IMR-90 (cell line): ENCODE measurements around the gene MSMP. TPM values are rescaled to one million over a fixed set of nuclear protein-coding genes. Genes with fewer than 3 reads are reported as not detected.

Experiments used
- ATAC-seq: fragments of 200-7000 bp; cut with Tn5 transposase; 2 replicates; pipeline ENCODE4 v1.9.1; 2020; ENCODE audit warnings: low read depth, mild to moderate bottlenecking, moderate library complexity
- BruUV-seq: library from RNA; stranded (reverse); fragments of 400-500 nt; replicated peaks from 2 replicates; lab custom pipeline; 2021; lab: Mats Ljungman, UMichigan
- CTCF ChIA-PET: fragments of 300-600 bp; formaldehyde crosslinking; extraction: SDS; loops from one replicate; lab custom pipeline; 2021; ENCODE audit warnings: antibody characterized with exemption; lab: Yijun Ruan, JAX
- POLR2A ChIA-PET: fragments of 300-600 bp; sonication (Branson Sonifier 250); formaldehyde crosslinking; loops from one replicate; lab custom pipeline; 2022; ENCODE audit warnings: antibody characterized with exemption; ENCODE audit not compliant: unreplicated experiment; lab: Charles Lee
- DNase-seq: peaks from one replicate; pipeline ENCODE4 v3.0.0; 2013
- H2AFZ ChIP-seq: replicated peaks from 2 replicates; pipeline ENCODE3; 2013; ENCODE audit warnings: low read length, mild to moderate bottlenecking; ENCODE audit not compliant: poor library complexity
- H2AK5ac ChIP-seq: 2 replicates; pipeline ENCODE4 v1.6.1; 2013; ENCODE audit warnings: low read depth, low read length, inconsistent platforms
- H2AK9ac ChIP-seq: replicated peaks from 2 replicates; pipeline ENCODE3; 2013; ENCODE audit warnings: mild to moderate bottlenecking, low read depth, low read length, moderate library complexity; ENCODE audit not compliant: poor library complexity
- H2BK120ac ChIP-seq: 2 replicates; pipeline ENCODE4 v1.6.1; 2013; ENCODE audit warnings: low read depth, low read length, inconsistent platforms
- H2BK15ac ChIP-seq: 3 replicates; pipeline ENCODE4 v1.6.1; 2013; ENCODE audit warnings: low read depth, low read length, inconsistent platforms
- H2BK20ac ChIP-seq: 2 replicates; pipeline ENCODE4 v1.6.1; 2013; ENCODE audit warnings: low read depth, mild to moderate bottlenecking, inconsistent platforms, low read length, moderate library complexity
- H2BK5ac ChIP-seq: 2 replicates; pipeline ENCODE4 v1.6.1; 2013; ENCODE audit warnings: mild to moderate bottlenecking, low read depth, low read length, inconsistent platforms; ENCODE audit not compliant: poor library complexity, severe bottlenecking
- H3K14ac ChIP-seq: replicated peaks from 2 replicates; pipeline ENCODE4 v1.6.1; 2013; ENCODE audit warnings: low read depth, low read length, inconsistent platforms
- H3K18ac ChIP-seq: 2 replicates; pipeline ENCODE4 v1.6.1; 2013; ENCODE audit warnings: low read depth, low read length, control low read depth
- H3K23ac ChIP-seq: 2 replicates; pipeline ENCODE4 v1.6.1; 2013; ENCODE audit warnings: low read depth, low read length, inconsistent platforms
- H3K27ac ChIP-seq: 2 replicates; pipeline ENCODE4 v1.5.1; 2013; ENCODE audit warnings: mild to moderate bottlenecking, control low read depth, low read length; ENCODE audit not compliant: insufficient read depth
- H3K27me3 ChIP-seq: 2 replicates; pipeline ENCODE4 v1.6.1; 2013; ENCODE audit warnings: low read length; ENCODE audit not compliant: control insufficient read depth, insufficient read depth
- H3K36me3 ChIP-seq: 2 replicates; pipeline ENCODE4 v1.6.1; 2013; ENCODE audit warnings: low read length, mixed read lengths; ENCODE audit not compliant: control insufficient read depth, insufficient read depth
- H3K4ac ChIP-seq: 2 replicates; pipeline ENCODE4 v1.6.1; 2013; ENCODE audit warnings: low read depth, low read length, inconsistent platforms
- H3K4me1 ChIP-seq: 2 replicates; pipeline ENCODE4 v1.6.1; 2013; ENCODE audit warnings: low read length, mixed read lengths; ENCODE audit not compliant: control insufficient read depth, insufficient read depth
- H3K4me2 ChIP-seq: 2 replicates; pipeline ENCODE4 v1.6.1; 2013; ENCODE audit warnings: low read depth, mild to moderate bottlenecking, control low read depth, low read length, moderate library complexity
- H3K4me3 ChIP-seq: 2 replicates; pipeline ENCODE4 v1.5.1; 2013; ENCODE audit warnings: low read depth, mild to moderate bottlenecking, control low read depth, low read length, moderate library complexity; ENCODE audit not compliant: insufficient read depth
- H3K56ac ChIP-seq: 2 replicates; pipeline ENCODE4 v1.6.1; 2013; ENCODE audit warnings: low read length, inconsistent platforms; ENCODE audit not compliant: insufficient read depth; ENCODE audit errors: extremely low read depth
- H3K79me1 ChIP-seq, 2 experiments: 2 replicates each; pipeline ENCODE4 v1.6.1; 2013; ENCODE audit warnings: low read length in 2 of 2, inconsistent platforms in 1 of 2, low read depth in 1 of 2
- H3K9ac ChIP-seq: 2 replicates; pipeline ENCODE4 v1.6.1; 2013; ENCODE audit warnings: low read depth, low read length, control low read depth
- H3K9me1 ChIP-seq: 2 replicates; pipeline ENCODE4 v1.6.1; 2013; ENCODE audit warnings: low read length, inconsistent platforms; ENCODE audit not compliant: insufficient read depth
- H3K9me3 ChIP-seq: 2 replicates; pipeline ENCODE4 v1.6.1; 2013; ENCODE audit warnings: low read length; ENCODE audit not compliant: control insufficient read depth, insufficient read depth
- H4K20me1 ChIP-seq: 2 replicates; pipeline ENCODE4 v1.6.1; 2013; ENCODE audit warnings: low read length, inconsistent platforms; ENCODE audit not compliant: insufficient read depth
- H4K5ac ChIP-seq: 2 replicates; pipeline ENCODE4 v1.6.1; 2013; ENCODE audit warnings: mild to moderate bottlenecking, low read depth, low read length, control low read depth
- H4K8ac ChIP-seq, 2 experiments: 2 replicates each; pipeline ENCODE4 v1.6.1; 2013; ENCODE audit warnings: low read depth in 2 of 2, low read length in 2 of 2, control low read depth in 1 of 2, inconsistent platforms in 1 of 2
- H4K91ac ChIP-seq: 2 replicates; pipeline ENCODE4 v1.6.1; 2013; ENCODE audit warnings: low read depth, low read length, inconsistent platforms; ENCODE audit not compliant: insufficient read depth
- BHLHE40 ChIP-seq: fragments of 150-350 bp; IDR thresholded peaks from 2 replicates; pipeline ENCODE4 v1.6.1; 2016; ENCODE audit warnings: mild to moderate bottlenecking, low read depth, low read length
- CEBPB ChIP-seq: IDR thresholded peaks from 2 replicates; pipeline ENCODE4 v1.6.1; 2012; ENCODE audit warnings: low read depth, low read length, improper control_type of control experiment
- CHD1 ChIP-seq: IDR thresholded peaks from 2 replicates; pipeline ENCODE4 v1.6.1; 2012; ENCODE audit warnings: low read depth, low read length, improper control_type of control experiment
- FOS ChIP-seq: fragments of 150-350 bp; IDR thresholded peaks from 2 replicates; pipeline ENCODE4 v1.6.1; 2016; ENCODE audit warnings: low read depth, low read length
- MAFK ChIP-seq: IDR thresholded peaks from 2 replicates; pipeline ENCODE4 v1.6.1; 2012; ENCODE audit warnings: low read depth, low read length, improper control_type of control experiment
- MAZ ChIP-seq: IDR thresholded peaks from 2 replicates; pipeline ENCODE4 v1.6.1; 2012; ENCODE audit warnings: low read depth, mild to moderate bottlenecking, low read length, improper control_type of control experiment, moderate library complexity, borderline replicate concordance
- MXI1 ChIP-seq: IDR thresholded peaks from 2 replicates; pipeline ENCODE4 v1.6.1; 2012; ENCODE audit warnings: low read depth, mild to moderate bottlenecking, low read length, moderate library complexity, borderline replicate concordance
- NFE2L2 ChIP-seq: fragments of 150-350 bp; IDR thresholded peaks from 2 replicates; pipeline ENCODE4 v1.6.1; 2016; ENCODE audit warnings: low read depth, mild to moderate bottlenecking, low read length
- POLR2A ChIP-seq: IDR thresholded peaks from 2 replicates; pipeline ENCODE4 v1.6.1; 2012; ENCODE audit warnings: mild to moderate bottlenecking, low read depth, low read length
- RAD21 ChIP-seq: IDR thresholded peaks from 2 replicates; pipeline ENCODE4 v1.6.1; 2012; ENCODE audit warnings: low read length, improper control_type of control experiment
- RCOR1 ChIP-seq: IDR thresholded peaks from 2 replicates; pipeline ENCODE4 v1.6.1; 2012; ENCODE audit warnings: mild to moderate bottlenecking, low read length, improper control_type of control experiment; ENCODE audit not compliant: insufficient replicate concordance
- RFX5 ChIP-seq: IDR thresholded peaks from 2 replicates; pipeline ENCODE4 v1.8.0; 2012; ENCODE audit warnings: low read depth, mild to moderate bottlenecking, low read length, moderate library complexity
- SMC3 ChIP-seq: fragments of 150-350 bp; IDR thresholded peaks from 2 replicates; pipeline ENCODE4 v1.6.1; 2016; ENCODE audit warnings: low read depth, mild to moderate bottlenecking, antibody characterized with exemption, low read length, moderate library complexity
- WGBS, 2 experiments: methylation state at CpG; one replicate each; pipeline versions ENCODE4 v1.1.5 to v1.1.7; 2013; ENCODE audit warnings: missing lambda C conversion rate in 2 of 2; ENCODE audit not compliant: insufficient read length in 1 of 2; ENCODE audit errors: extremely low coverage in 2 of 2; 5-methylcytosine and 5-hydroxymethylcytosine counted together
- dilution Hi-C: fragments of 300-500 bp; cut with HindIII; formaldehyde crosslinking; loops from one replicate; pipeline ENCODE4 v1.14.3; 2018; ENCODE audit warnings: low sequenced_read_pairs; ENCODE audit not compliant: unreplicated experiment
- in situ Hi-C: fragments of 300-500 bp; cut with MboI; formaldehyde crosslinking; loops from 3 replicates; pipeline ENCODE4 v1.14.3; 2019; ENCODE audit warnings: low sequenced_read_pairs, inconsistent platforms, mixed read lengths
- intact Hi-C: fragments of 100-400 bp; cut with micrococcal nuclease; formaldehyde crosslinking; loops from 2 replicates; pipeline ENCODE4 v1.10.0; 2022
- polyA plus RNA-seq, 3 experiments: library from polyadenylated mRNA; depleted of rRNA; stranded (reverse); fragments of >200 nt; gene quantifications; 2 replicates each; pipeline ENCODE4 v1.2.3, GENCODE V29; 2012; ENCODE audit warnings: low replicate concordance in 1 of 3
- total RNA-seq: library from RNA; depleted of rRNA; stranded (reverse); fragments of >200 nt; gene quantifications from 2 replicates; pipeline ENCODE4 v1.2.3, GENCODE V29; 2012
- TF ChIP-seq, protein P1 (sequence below): fragments of 150-350 bp; IDR thresholded peaks from 2 replicates; pipeline ENCODE4 v1.6.1; 2016; ENCODE audit warnings: low read depth, mild to moderate bottlenecking, low read length, moderate library complexity, borderline replicate concordance
- TF ChIP-seq, protein P2 (sequence below): fragments of 150-350 bp; IDR thresholded peaks from 2 replicates; pipeline ENCODE4 v1.6.1; 2017; ENCODE audit warnings: mild to moderate bottlenecking, antibody characterized with exemption, low read length, low read depth
- TF ChIP-seq, protein P3 (sequence below): conservative IDR thresholded peaks from 2 replicates; pipeline ENCODE4 v1.5.1; 2012; ENCODE audit warnings: mild to moderate bottlenecking, low read depth, low read length, improper control_type of control experiment

The MSMP gene
- total and polyA plus RNA-seq, 2 of the 4 experiments (the other 2 are of a cell fraction): not detected

DNA sequence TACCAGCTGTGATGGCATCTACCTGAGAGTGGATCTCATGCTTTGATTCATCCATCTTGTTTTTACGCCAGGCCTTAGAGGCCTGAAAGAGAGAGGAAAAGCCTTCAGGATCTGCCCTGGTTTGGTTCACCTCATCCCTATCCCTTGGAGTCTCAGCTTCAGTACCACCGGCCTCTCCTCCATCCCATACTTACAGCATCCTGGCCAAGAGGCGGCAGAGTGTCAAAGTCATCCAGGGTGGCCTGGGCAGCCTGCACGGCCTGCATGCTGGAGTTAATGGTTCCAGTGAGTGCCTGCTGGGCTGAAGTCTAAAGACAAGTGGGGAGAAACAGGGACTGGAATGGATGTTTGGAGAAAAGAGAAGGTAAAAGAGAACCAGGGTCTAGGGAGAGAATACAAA is 34.5 kb downstream of the MSMP start:
- Histone ChIP-seq H3K4me1 (no peaks in the 10 kb centered on the region), H2BK120ac (no peak overlapping the region), H3K79me1 (peaks cover 54 to 84% of the 10 kb centered on the region in 2 experiments), H3K4me2 (no peak overlapping the region), H2BK5ac (no peak overlapping the region), H4K8ac (0 out of 4 replicates have a peak overlapping the region, but pooled peaks of 1 of the 2 experiments have one; percentile 12), H3K4me3 (no peak overlapping the region), H3K9me1 (0 out of 2 replicates have a peak, but pooled peaks cover 2% of the 10 kb centered on the region), H2BK20ac (no peak overlapping the region), H3K9me3 (no peaks in the 10 kb centered on the region), H4K5ac (no peak overlapping the region), H2AK5ac (no peak overlapping the region), H2AK9ac (no peak overlapping the region), H2BK15ac (no peak overlapping the region), H2AFZ (no peak overlapping the region), H4K20me1 (peaks cover 36% of the 10 kb centered on the region), H3K4ac (no peak overlapping the region), H3K56ac (no peak overlapping the region), H3K14ac (no peak overlapping the region), H4K91ac (no peak overlapping the region), H3K27ac (no peak overlapping the region), H3K23ac (no peak overlapping the region), H3K27me3 (no peaks in the 10 kb centered on the region), H3K18ac (no peak overlapping the region), H3K9ac (no peak overlapping the region), H3K36me3 (peaks cover 87% of the 10 kb centered on the region)
- intact Hi-C loops (no loop called here), in situ Hi-C loops (no loop called here), dilution Hi-C loops (no loop called here)
- TF ChIP-seq NFE2L2: no peak
- TF ChIP-seq FOS: no peak
- TF ChIP-seq RAD21: no peak
- no peak for TF ChIP-seq MXI1
- no peak for TF ChIP-seq SMC3
- TF ChIP-seq MAFK: no peak
- no peak for TF ChIP-seq POLR2A
- TF ChIP-seq, protein P1, sequence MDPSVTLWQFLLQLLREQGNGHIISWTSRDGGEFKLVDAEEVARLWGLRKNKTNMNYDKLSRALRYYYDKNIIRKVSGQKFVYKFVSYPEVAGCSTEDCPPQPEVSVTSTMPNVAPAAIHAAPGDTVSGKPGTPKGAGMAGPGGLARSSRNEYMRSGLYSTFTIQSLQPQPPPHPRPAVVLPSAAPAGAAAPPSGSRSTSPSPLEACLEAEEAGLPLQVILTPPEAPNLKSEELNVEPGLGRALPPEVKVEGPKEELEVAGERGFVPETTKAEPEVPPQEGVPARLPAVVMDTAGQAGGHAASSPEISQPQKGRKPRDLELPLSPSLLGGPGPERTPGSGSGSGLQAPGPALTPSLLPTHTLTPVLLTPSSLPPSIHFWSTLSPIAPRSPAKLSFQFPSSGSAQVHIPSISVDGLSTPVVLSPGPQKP: no peak
- TF ChIP-seq, protein P2, sequence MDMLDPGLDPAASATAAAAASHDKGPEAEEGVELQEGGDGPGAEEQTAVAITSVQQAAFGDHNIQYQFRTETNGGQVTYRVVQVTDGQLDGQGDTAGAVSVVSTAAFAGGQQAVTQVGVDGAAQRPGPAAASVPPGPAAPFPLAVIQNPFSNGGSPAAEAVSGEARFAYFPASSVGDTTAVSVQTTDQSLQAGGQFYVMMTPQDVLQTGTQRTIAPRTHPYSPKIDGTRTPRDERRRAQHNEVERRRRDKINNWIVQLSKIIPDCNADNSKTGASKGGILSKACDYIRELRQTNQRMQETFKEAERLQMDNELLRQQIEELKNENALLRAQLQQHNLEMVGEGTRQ: no peak
- TF ChIP-seq CEBPB: no peak
- no peak for TF ChIP-seq RFX5
- no peak for TF ChIP-seq RCOR1
- TF ChIP-seq, protein P3, sequence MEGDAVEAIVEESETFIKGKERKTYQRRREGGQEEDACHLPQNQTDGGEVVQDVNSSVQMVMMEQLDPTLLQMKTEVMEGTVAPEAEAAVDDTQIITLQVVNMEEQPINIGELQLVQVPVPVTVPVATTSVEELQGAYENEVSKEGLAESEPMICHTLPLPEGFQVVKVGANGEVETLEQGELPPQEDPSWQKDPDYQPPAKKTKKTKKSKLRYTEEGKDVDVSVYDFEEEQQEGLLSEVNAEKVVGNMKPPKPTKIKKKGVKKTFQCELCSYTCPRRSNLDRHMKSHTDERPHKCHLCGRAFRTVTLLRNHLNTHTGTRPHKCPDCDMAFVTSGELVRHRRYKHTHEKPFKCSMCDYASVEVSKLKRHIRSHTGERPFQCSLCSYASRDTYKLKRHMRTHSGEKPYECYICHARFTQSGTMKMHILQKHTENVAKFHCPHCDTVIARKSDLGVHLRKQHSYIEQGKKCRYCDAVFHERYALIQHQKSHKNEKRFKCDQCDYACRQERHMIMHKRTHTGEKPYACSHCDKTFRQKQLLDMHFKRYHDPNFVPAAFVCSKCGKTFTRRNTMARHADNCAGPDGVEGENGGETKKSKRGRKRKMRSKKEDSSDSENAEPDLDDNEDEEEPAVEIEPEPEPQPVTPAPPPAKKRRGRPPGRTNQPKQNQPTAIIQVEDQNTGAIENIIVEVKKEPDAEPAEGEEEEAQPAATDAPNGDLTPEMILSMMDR: no peak
- TF ChIP-seq CHD1: no peak
- no peak for TF ChIP-seq MAZ
- no peak for TF ChIP-seq BHLHE40
- ChIA-PET POLR2A (no interaction called here), CTCF (no interaction called here)
- no peak for DNase-seq
- no peak for ATAC-seq
- TSS peak; percentile 84 for BruUV-seq
- no CpG with 5 or more reads among the region's 4 CpGs for WGBS, 2 experiments
